SU-DHL-6 (cell line): ENCODE results near the gene CASP8AP2.

Experiments used
- H2AFZ ChIP-seq: fragments of 200-600 bp; sonication (generic); 2 replicates; pipeline ENCODE4 v1.6.1; 2014; ENCODE audit warnings: low read depth, mild to moderate bottlenecking, moderate library complexity, mixed read lengths, antibody characterized with exemption, low read length; ENCODE audit not compliant: severe bottlenecking
- H3F3A ChIP-seq: fragments of 200-600 bp; shearing (Covaris generic); 2 replicates; pipeline ENCODE4 v1.6.0; 2016; ENCODE audit warnings: antibody characterized with exemption, mild to moderate bottlenecking; ENCODE audit not compliant: insufficient read depth
- H3K27ac ChIP-seq: fragments of 200-600 bp; sonication (generic); 2 replicates; pipeline ENCODE4 v1.5.1; 2016; ENCODE audit warnings: low read depth, mild to moderate bottlenecking, low read length, moderate library complexity, mixed read lengths
- H3K27me3 ChIP-seq: fragments of 200-600 bp; sonication (generic), shearing (Covaris generic); 2 replicates; pipeline ENCODE4 v1.6.0; 2014; ENCODE audit warnings: mild to moderate bottlenecking, low read length
- H3K36me3 ChIP-seq: fragments of 200-600 bp; sonication (generic); 2 replicates; pipeline ENCODE4 v1.6.1; 2014; ENCODE audit warnings: mild to moderate bottlenecking, low read length, mixed read lengths
- H3K4me2 ChIP-seq: fragments of 300-600, 200-600 bp; shearing (Covaris generic), sonication (generic); 2 replicates; pipeline ENCODE4 v1.6.0; 2014; ENCODE audit warnings: low read length, low read depth, mild to moderate bottlenecking; ENCODE audit not compliant: poor library complexity, severe bottlenecking
- H3K4me3 ChIP-seq: fragments of 200-600 bp; sonication (generic); 2 replicates; pipeline ENCODE4 v1.5.1; 2014; ENCODE audit warnings: antibody characterized with exemption, low read length, mild to moderate bottlenecking, mixed read lengths; ENCODE audit not compliant: insufficient read depth, poor library complexity, severe bottlenecking
- H3K79me2 ChIP-seq: fragments of 200-600 bp; sonication (generic); 2 replicates; pipeline ENCODE4 v1.6.1; 2014; ENCODE audit warnings: mild to moderate bottlenecking, low read length, moderate library complexity; ENCODE audit not compliant: insufficient read depth
- H3K9ac ChIP-seq: fragments of 200-600 bp; sonication (generic); 2 replicates; pipeline ENCODE4 v1.7.0; 2014; ENCODE audit warnings: mild to moderate bottlenecking, low read length
- H3K9me2 ChIP-seq: fragments of 200-600 bp; sonication (generic); replicated peaks from 2 replicates; pipeline ENCODE4 v1.6.1; 2014; ENCODE audit warnings: low read length; ENCODE audit not compliant: insufficient read depth
- H3K9me3 ChIP-seq: fragments of 200-600 bp; sonication (generic); 2 replicates; pipeline ENCODE4 v1.6.1; 2014; ENCODE audit warnings: low read length, mixed read lengths; ENCODE audit not compliant: insufficient read depth
- H4K20me1 ChIP-seq: fragments of 200-600 bp; sonication (generic); 2 replicates; pipeline ENCODE4 v1.6.1; 2014; ENCODE audit warnings: low read depth, mild to moderate bottlenecking, antibody characterized with exemption, low read length, moderate library complexity, mixed read lengths
- CTCF ChIP-seq: fragments of 200-600 bp; sonication (generic); IDR thresholded peaks from one replicate; pipeline ENCODE4 v1.5.1; 2017; ENCODE audit warnings: antibody characterized with exemption, mild to moderate bottlenecking, low read length, moderate library complexity; ENCODE audit not compliant: insufficient read depth, poor library complexity, severe bottlenecking
- EZH2phosphoT487 ChIP-seq: fragments of 200-600 bp; sonication (generic), shearing (Covaris generic); conservative IDR thresholded peaks from 2 replicates; pipeline ENCODE4 v1.6.1; 2018; ENCODE audit warnings: mild to moderate bottlenecking, antibody characterized with exemption, low read length, moderate library complexity, mixed read lengths

CASP8AP2 gene

GRCh38 chr6:89853068-89853467, 23.4 kb downstream of the CASP8AP2 start:
- Histone ChIP-seq H3K9me2 (no peaks in the 10 kb centered on the region), H4K20me1 (peaks cover 10% of the 10 kb centered on the region; the same call in 1 of the 2 replicates), H3K79me2 (peaks cover 19% of the 10 kb centered on the region), H3K36me3 (peaks cover 29% of the 10 kb centered on the region), H3K4me2 (no peak overlapping the region), H3K9ac (no peak overlapping the region), H3F3A (peaks cover 6% of the 10 kb centered on the region; the same call in 1 of the 2 replicates), H3K27me3 (no peaks in the 10 kb centered on the region), H3K4me3 (no peak overlapping the region), H3K27ac (no peak overlapping the region), H3K9me3 (no peaks in the 10 kb centered on the region), H2AFZ (no peak overlapping the region)
- TF ChIP-seq CTCF (no peak), EZH2phosphoT487 (no peak)

GRCh38 chr6:89858041-89858440, 28.4 kb downstream of the CASP8AP2 start:
- Histone ChIP-seq H3K4me2 (no peak overlapping the region), H3K36me3 (peaks cover 58% of the 10 kb centered on the region)

GRCh38 chr6:89859744-89860143, 30.1 kb downstream of the CASP8AP2 start:
- Histone ChIP-seq H3K9me3 (no peaks in the 10 kb centered on the region), H3K9me2 (no peaks in the 10 kb centered on the region), H3K4me2 (no peak overlapping the region), H3K27me3 (no peaks in the 10 kb centered on the region), H3K36me3 (peaks cover 63% of the 10 kb centered on the region), H3K27ac (no peak overlapping the region), H4K20me1 (no peaks in the 10 kb centered on the region), H3K4me3 (no peak overlapping the region), H2AFZ (no peak overlapping the region), H3K9ac (no peak overlapping the region), H3K79me2 (no peaks in the 10 kb centered on the region), H3F3A (peaks cover 3% of the 10 kb centered on the region; the same call in 1 of the 2 replicates)
- TF ChIP-seq EZH2phosphoT487 (no peak), CTCF (no peak)

More at GRCh38 chr6:89858041-89858440, 28.4 kb downstream of the CASP8AP2 start:
- Histone ChIP-seq H4K20me1 (no peaks in the 10 kb centered on the region), H3K27ac (no peak overlapping the region), H3K4me3 (no peak overlapping the region), H3K79me2 (no peaks in the 10 kb centered on the region), H3K9ac (no peak overlapping the region), H3F3A (peaks cover 6% of the 10 kb centered on the region; the same call in 1 of the 2 replicates), H3K9me3 (no peaks in the 10 kb centered on the region), H3K27me3 (no peaks in the 10 kb centered on the region), H3K9me2 (no peaks in the 10 kb centered on the region), H2AFZ (no peak overlapping the region)
- TF ChIP-seq CTCF (no peak), EZH2phosphoT487 (no peak)
